Heart left ventricle (tissue), 13 donors: ENCODE measurements around the gene TLCD1.

Experiments used
- CTCF ChIP-seq, 12 donors: fragments of 200-600 bp; sonication (generic) in 4 of 12; IDR thresholded peaks; one replicate each; pipeline versions ENCODE4 v1.5.0 to v1.8.0; 2018 to 2022; ENCODE audit warnings: antibody characterized with exemption in 12 of 12, mild to moderate bottlenecking in 5 of 12
- POLR2A ChIP-seq, 2 donors: fragments of 450-650 bp; IDR thresholded peaks; one replicate each; pipeline ENCODE4 v1.6.1; 2017; ENCODE audit warnings: antibody characterized with exemption in 2 of 2, mild to moderate bottlenecking in 2 of 2, moderate library complexity in 2 of 2
- donor health status: ischemic (EF 13 %, LVEDD 7.1; RV severe dilation, severe dysfunction).
- donor health status: DM: no; HTN: yes; CAD: no.
- donor health status: DM: no; HTN: no; CAD: no.
- donor health status: ischemic (EF 25% LVEDD 6.9; RV normal size, moderate dysfunction).
- donor health status: ischemic (EF 25% LVEDD 5.7; RV mildly dilated, moderate dysfunction).
- donor health status: ischemic (EF 35%, LVEDD 5.7; RV mildly dilated, moderate dysfunction).
- donor health status: nonischemic (EF 11% LVEDD 7.7; RV severe dilation, severe dysfunction).
- donor health status: DM: yes; HTN: yes; CAD: no.
- donor health status: PGD.
- donor health status: ischemic (EF 29% LVEDD 5.4; RV normal size, mild dysfunction).
- donor health status: nonischemic (EF 23%, LVEDD 6.1; RV moderate dilation, normal function).

DNA sequence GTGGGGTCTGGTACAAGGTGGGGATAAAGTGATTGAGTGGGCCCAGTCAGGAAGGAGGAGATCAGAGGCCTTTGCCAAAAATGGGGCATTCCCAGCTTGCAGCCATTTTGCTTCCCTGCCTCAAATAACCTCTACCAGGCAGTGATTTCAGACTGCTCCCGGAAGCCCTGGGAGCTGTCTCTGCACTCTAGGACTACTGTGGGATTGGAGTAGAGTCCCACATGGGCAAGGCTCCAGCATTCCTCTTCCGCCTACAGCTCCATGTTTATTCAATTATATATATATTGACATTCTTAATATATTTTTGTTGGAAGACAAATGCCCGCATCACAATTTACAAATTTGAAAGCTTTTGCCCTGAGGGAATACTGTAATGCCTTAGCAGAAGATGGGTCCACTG, 50.5 kb downstream of the TLCD1 start:
- TF ChIP-seq CTCF (IDR thresholded peaks at IDR 0.05) (no peak), POLR2A (IDR thresholded peaks at IDR 0.05) (no peak)
